RWPE2 (cell line): Measurements from ENCODE around the gene CDC42SE2.
A peak's percentile ranks its signal among the peaks of the same experiment; 100 is the strongest.

ENCODE experiments used
- ATAC-seq: fragments of 200-7000 bp; cut with Tn5 transposase; 3 replicates; pipeline ENCODE4 v1.9.1; 2021; ENCODE audit warnings: low read depth
- DNase-seq: peaks from one replicate; pipeline ENCODE4 v3.0.0-alpha.2; 2020; ENCODE audit warnings: low spot score
- H3K27ac ChIP-seq: fragments of 450-650 bp; 2 replicates; pipeline ENCODE4 v1.5.1; 2017; ENCODE audit warnings: mild to moderate bottlenecking; ENCODE audit not compliant: poor library complexity, severe bottlenecking
- H3K27me3 ChIP-seq: fragments of 250-450 bp; sonication (Bioruptor Pico); 2 replicates; pipeline ENCODE4 v1.5.1; 2021; ENCODE audit warnings: mild to moderate bottlenecking, moderate library complexity; ENCODE audit not compliant: insufficient read depth, poor library complexity, severe bottlenecking
- H3K36me3 ChIP-seq: fragments of 250-450 bp; sonication (Bioruptor Pico); 2 replicates; pipeline ENCODE4 v1.5.1; 2020; ENCODE audit warnings: low read depth, mild to moderate bottlenecking, moderate library complexity
- H3K4me1 ChIP-seq: fragments of 250-450 bp; sonication (Bioruptor Pico); 2 replicates; pipeline ENCODE4 v1.5.1; 2021; ENCODE audit warnings: mild to moderate bottlenecking, moderate library complexity; ENCODE audit not compliant: insufficient read depth, poor library complexity, severe bottlenecking
- H3K4me3 ChIP-seq: fragments of 250-450 bp; sonication (Bioruptor Pico); 2 replicates; pipeline ENCODE4 v1.5.1; 2021; ENCODE audit warnings: mild to moderate bottlenecking, moderate library complexity; ENCODE audit not compliant: severe bottlenecking
- H3K9me3 ChIP-seq: fragments of 250-450 bp; sonication (Bioruptor Pico); 2 replicates; pipeline ENCODE4 v1.5.1; 2021; ENCODE audit warnings: mild to moderate bottlenecking, moderate library complexity; ENCODE audit not compliant: severe bottlenecking
- CTCF ChIP-seq: fragments of 450-650 bp; IDR thresholded peaks from one replicate; pipeline ENCODE4 v1.5.1; 2017; ENCODE audit warnings: mild to moderate bottlenecking, moderate library complexity; ENCODE audit not compliant: poor library complexity, severe bottlenecking

CDC42SE2 gene

GRCh38 chr5:131405674-131406073, 141.8 kb downstream of the CDC42SE2 start:
- peak; percentile 22; the same call in 1 of the 3 replicates for ATAC-seq

GRCh38 chr5:131406076-131406475, 142.2 kb downstream of the CDC42SE2 start:
- H3K9me3 ChIP-seq, result peaks cover 11% of the 10 kb centered on the region
- DNase-seq (no peak), ATAC-seq (no peak)
- H3K4me1 ChIP-seq, result no peaks in the 10 kb centered on the region
- no peaks in the 10 kb centered on the region for H3K27me3 ChIP-seq
- no peak overlapping the region for H3K4me3 ChIP-seq
- TF ChIP-seq CTCF, result no peak
- no peak overlapping the region for H3K27ac ChIP-seq
- H3K36me3 ChIP-seq, result peaks cover 23% of the 10 kb centered on the region

More at GRCh38 chr5:131405674-131406073, 141.8 kb downstream of the CDC42SE2 start:
- Histone ChIP-seq H3K9me3 (peaks cover 11% of the 10 kb centered on the region), H3K36me3 (peaks cover 25% of the 10 kb centered on the region), H3K4me3 (no peak overlapping the region), H3K27ac (no peak overlapping the region), H3K27me3 (no peaks in the 10 kb centered on the region), H3K4me1 (no peaks in the 10 kb centered on the region)
- DNase-seq, result no peak
- no peak for TF ChIP-seq CTCF

- Histone ChIP-seq H3K4me1 (no peaks in the 10 kb centered on the region), H3K9me3 (peaks cover 5% of the 10 kb centered on the region), H3K27me3 (no peaks in the 10 kb centered on the region), H3K27ac (no peak overlapping the region), H3K4me3 (no peak overlapping the region), H3K36me3 (peaks cover 18% of the 10 kb centered on the region)
- no peak for TF ChIP-seq CTCF
- DNase-seq (no peak), ATAC-seq (0 out of 3 replicates have a peak, but pooled peaks have one; percentile 13)
These were observed 143.3 kb downstream of the CDC42SE2 start for GRCh38 chr5:131406975-131407638.

GRCh38 chr5:131413605-131414559, 150.0 kb downstream of the CDC42SE2 start:
- Histone ChIP-seq H3K36me3 (peaks cover 14% of the 10 kb centered on the region), H3K4me1 (no peaks in the 10 kb centered on the region), H3K27me3 (no peaks in the 10 kb centered on the region), H3K27ac (no peak overlapping the region), H3K4me3 (no peak overlapping the region), H3K9me3 (no peaks in the 10 kb centered on the region)
- no peak for DNase-seq
- TF ChIP-seq CTCF, result no peak
- ATAC-seq, result no peak
